ENCODE measurements around the gene DUSP19.

The DUSP19 gene

GRCh38 chr2:183134016-183134415 is 55.5 kb downstream of the DUSP19 start:
- TF ChIP-seq FOXK2 (IDR thresholded peaks at IDR 0.05) = no peak
- no peak for TF ChIP-seq ZNF384 (IDR thresholded peaks at IDR 0.05)
- TF ChIP-seq HDGF (IDR thresholded peaks at IDR 0.05; ENCODE audit: borderline replicate concordance) = no peak
- TF ChIP-seq SP1 (IDR thresholded peaks at IDR 0.05) = no peak
- no peak for TF ChIP-seq SUZ12 (IDR thresholded peaks at IDR 0.05)
- no peak for TF ChIP-seq FOXA1 (IDR thresholded peaks at IDR 0.05)
- TF ChIP-seq PKNOX1 (IDR thresholded peaks at IDR 0.05) = no peak
- TF ChIP-seq BHLHE40 (IDR thresholded peaks at IDR 0.05; ENCODE audit: borderline replicate concordance) = no peak
- no peak for TF ChIP-seq CTBP1 (IDR thresholded peaks at IDR 0.05; ENCODE audit: borderline replicate concordance)
- no peak for TF ChIP-seq L3MBTL2 (conservative IDR thresholded peaks at IDR 0.05)
- no peak for TF ChIP-seq TARDBP (IDR thresholded peaks at IDR 0.05)
- no peak for TF ChIP-seq LEF1 (IDR thresholded peaks at IDR 0.05; ENCODE audit: borderline replicate concordance)
- TF ChIP-seq ELF4 (IDR thresholded peaks at IDR 0.05) = no peak
- no peak for TF ChIP-seq FOXM1 (IDR thresholded peaks at IDR 0.05; ENCODE audit: borderline replicate concordance)
- no peak for TF ChIP-seq ARNT (IDR thresholded peaks at IDR 0.05)
- TF ChIP-seq NFRKB (IDR thresholded peaks at IDR 0.05) = no peak
- no peak for DNase-seq (ENCODE audit: extremely low spot score)
- ChIA-PET POLR2A (no interaction called here), CTCF (no interaction called here)

GRCh38 chr2:183148955-183149354 is 70.4 kb downstream of the DUSP19 start:
- ChIA-PET CTCF (interaction anchor here (0.5 kb wide), 1 partner anchor 11 kb away, joined by 3 read pairs; no protein-coding TSS in a partner anchor), POLR2A (interaction anchor here (1.2 kb wide), 1 partner anchor 24 kb away, joined by 4 read pairs; the partner anchor contains the start of gene NUP35)
- no peak for TF ChIP-seq ELF4 (IDR thresholded peaks at IDR 0.05)
- no peak for TF ChIP-seq BHLHE40 (IDR thresholded peaks at IDR 0.05; ENCODE audit: borderline replicate concordance)
- TF ChIP-seq PKNOX1 (IDR thresholded peaks at IDR 0.05) = no peak
- TF ChIP-seq SUZ12 (IDR thresholded peaks at IDR 0.05) = no peak
- TF ChIP-seq ZNF384 (IDR thresholded peaks at IDR 0.05) = no peak
- no peak for TF ChIP-seq ARNT (IDR thresholded peaks at IDR 0.05)
- TF ChIP-seq TARDBP (IDR thresholded peaks at IDR 0.05) = no peak
- no peak for TF ChIP-seq LEF1 (IDR thresholded peaks at IDR 0.05; ENCODE audit: borderline replicate concordance)
- TF ChIP-seq NFRKB (IDR thresholded peaks at IDR 0.05) = no peak
- TF ChIP-seq CTBP1 (IDR thresholded peaks at IDR 0.05; ENCODE audit: borderline replicate concordance) = no peak
- no peak for TF ChIP-seq SP1 (IDR thresholded peaks at IDR 0.05)
- no peak for TF ChIP-seq FOXK2 (IDR thresholded peaks at IDR 0.05)
- TF ChIP-seq HDGF (IDR thresholded peaks at IDR 0.05; ENCODE audit: borderline replicate concordance) = no peak
- TF ChIP-seq FOXA1 (IDR thresholded peaks at IDR 0.05) = no peak
- TF ChIP-seq FOXM1 (IDR thresholded peaks at IDR 0.05; ENCODE audit: borderline replicate concordance) = no peak
- no peak for TF ChIP-seq L3MBTL2 (conservative IDR thresholded peaks at IDR 0.05)
- DNase-seq (ENCODE audit: extremely low spot score) = no peak

GRCh38 chr2:183149489-183149888 is 70.9 kb downstream of the DUSP19 start:
- CTCF ChIA-PET = no interaction called here
- TF ChIP-seq LEF1 (IDR thresholded peaks at IDR 0.05; ENCODE audit: borderline replicate concordance) = no peak
- no peak for TF ChIP-seq ELF4 (IDR thresholded peaks at IDR 0.05)
- DNase-seq (ENCODE audit: extremely low spot score) = no peak
- POLR2A ChIA-PET = interaction anchor here (1.2 kb wide), 1 partner anchor 25 kb away, joined by 4 read pairs; the partner anchor contains the start of gene NUP35

All from HEK293T (cell line).